K562 (cell line): ENCODE results near the gene SYNE2. TPM values are rescaled to one million over a fixed set of nuclear protein-coding genes. Genes with fewer than 3 reads are reported as not detected.

Experiments
- ATAC-seq: fragments of 200-7000 bp; cut with Tn5 transposase; 3 replicates; pipeline ENCODE4 v1.9.1; 2020; ENCODE audit warnings: moderate library complexity
- BruUV-seq: library from RNA; stranded (reverse); fragments of 400-500 nt; replicated peaks from 2 replicates; lab custom pipeline; 2021; lab: Mats Ljungman, UMichigan
- CTCF ChIA-PET: fragments of 300-600 bp; formaldehyde crosslinking; extraction: SDS; loops from one replicate; lab custom pipeline; 2021; ENCODE audit warnings: low intra/inter-chr PET ratio; lab: Yijun Ruan, JAX
- POLR2A ChIA-PET: fragments of 300-600, 350-650 bp; sonication (Branson Sonifier 250); formaldehyde crosslinking; extraction: SDS; loops from one replicate; lab custom pipeline; 2021; ENCODE audit warnings: antibody characterized with exemption, inconsistent platforms; lab: Yijun Ruan, JAX
- DNase-seq, 4 experiments: peaks; one replicate each; pipeline versions ENCODE4 v3.0.0 to v3.0.0-alpha.2; 2011 to 2018; ENCODE audit warnings: low spot score in 3 of 4, mixed read lengths in 3 of 4; ENCODE audit errors: extremely low read depth in 1 of 4
- FAIRE-seq: peaks from 2 replicates; lab custom pipeline; 2011; peaks lifted over from hg19 to GRCh38; lab: Jason Lieb, UNC
- H2AFZ ChIP-seq: 2 replicates; pipeline ENCODE4 v1.6.0; 2011; ENCODE audit warnings: low read depth, low read length, control low read depth, inconsistent platforms
- H3K27ac ChIP-seq: fragments of 200-600 bp; 3 replicates; pipeline ENCODE4 v1.8.0; 2011; ENCODE audit warnings: low read depth, mild to moderate bottlenecking, control low read depth, inconsistent platforms, low read length, moderate library complexity, mixed read lengths; ENCODE audit errors: extremely low read depth
- H3K27me3 ChIP-seq, 2 experiments: fragments of 300-600 bp in 1 of 2; 2 replicates in 1 of 2; 3 replicates in 1 of 2; pipeline versions ENCODE4 v1.6.0 to v1.8.0; 2011; ENCODE audit warnings: inconsistent platforms in 2 of 2, low read length in 2 of 2, mild to moderate bottlenecking in 1 of 2, mixed read lengths in 1 of 2, moderate library complexity in 1 of 2; ENCODE audit not compliant: control insufficient read depth in 2 of 2, insufficient read depth in 2 of 2
- H3K36me3 ChIP-seq: fragments of 300-600 bp; 3 replicates; pipeline ENCODE4 v1.8.0; 2011; ENCODE audit warnings: mild to moderate bottlenecking, low read length, inconsistent platforms; ENCODE audit not compliant: control insufficient read depth, insufficient read depth
- H3K4me1 ChIP-seq, 2 experiments: fragments of 200-600 bp in 1 of 2; replicated peaks in 1 of 2; 2 replicates in 1 of 2; 3 replicates in 1 of 2; pipeline versions ENCODE4 v1.5.1 to v1.8.0; 2011; ENCODE audit warnings: inconsistent platforms in 2 of 2, low read length in 2 of 2, mild to moderate bottlenecking in 1 of 2, mixed read lengths in 1 of 2, moderate library complexity in 1 of 2; ENCODE audit not compliant: control insufficient read depth in 2 of 2, insufficient read depth in 2 of 2
- H3K4me2 ChIP-seq: 2 replicates; pipeline ENCODE4 v1.6.1; 2011; ENCODE audit warnings: low read length, control low read depth, inconsistent platforms, mixed read lengths; ENCODE audit not compliant: insufficient read depth
- H3K4me3 ChIP-seq: fragments of 200-600 bp; sonication (generic), shearing (Covaris generic); 2 replicates; pipeline ENCODE4 v1.5.1; 2016; ENCODE audit warnings: control low read depth, inconsistent platforms
- H3K79me2 ChIP-seq: fragments of 200-600 bp; 3 replicates; pipeline ENCODE4 v1.8.0; 2011; ENCODE audit warnings: low read length, inconsistent platforms; ENCODE audit not compliant: control insufficient read depth, insufficient read depth
- H3K9ac ChIP-seq, 2 experiments: 2 replicates each; pipeline versions ENCODE4 v1.6.0 to v1.6.1; 2011; ENCODE audit warnings: low read depth in 2 of 2, low read length in 2 of 2, control low read depth in 1 of 2, inconsistent platforms in 1 of 2, mild to moderate bottlenecking in 1 of 2, mixed read lengths in 1 of 2; ENCODE audit not compliant: insufficient read depth in 1 of 2
- H3K9me1 ChIP-seq: one replicate; pipeline ENCODE4 v1.6.0; 2011; ENCODE audit warnings: inconsistent platforms, mild to moderate bottlenecking, low read length, moderate library complexity; ENCODE audit not compliant: control insufficient read depth, insufficient read depth
- H3K9me3 ChIP-seq: replicated peaks from 2 replicates; pipeline ENCODE4 v1.5.1; 2011; ENCODE audit warnings: low read depth, low read length, inconsistent platforms; ENCODE audit not compliant: control insufficient read depth, insufficient read depth
- H4K20me1 ChIP-seq: replicated peaks from 2 replicates; pipeline ENCODE4 v1.6.1; 2011; ENCODE audit warnings: low read length, inconsistent platforms, mixed read lengths; ENCODE audit not compliant: control insufficient read depth, insufficient read depth
- GTF2F1 ChIP-seq: IDR thresholded peaks from 2 replicates; pipeline ENCODE4 v1.6.1; 2011; ENCODE audit warnings: low read depth, low read length, improper control_type of control experiment
- IFI16 ChIP-seq: fragments of 250-450 bp; sonication (Bioruptor Pico); IDR thresholded peaks from 2 replicates; pipeline ENCODE4 v2.1.2; 2022; ENCODE audit warnings: mild to moderate bottlenecking, inconsistent platforms
- KDM4B ChIP-seq, 2 experiments: fragments of 450-650 bp in 1 of 2; sonication (generic) in 1 of 2; IDR thresholded peaks; 2 replicates each; pipeline ENCODE4 v1.6.1; 2016 to 2017; ENCODE audit warnings: borderline replicate concordance in 2 of 2, antibody characterized with exemption in 1 of 2, low read depth in 1 of 2, mild to moderate bottlenecking in 1 of 2
- PHB2 ChIP-seq: fragments of 450-650 bp; IDR thresholded peaks from 2 replicates; pipeline ENCODE4 v1.6.1; 2017; ENCODE audit warnings: low read depth
- RAD21 ChIP-seq, 2 experiments: fragments of 250-450 bp in 1 of 2; fragments of 450-650 bp in 1 of 2; sonication (Bioruptor Pico) in 1 of 2; formaldehyde crosslinking in 1 of 2; IDR thresholded peaks in 1 of 2; conservative IDR thresholded peaks in 1 of 2; 2 replicates each; pipeline versions ENCODE4 v1.4.0 to v1.8.0; 2020 to 2022; ENCODE audit warnings: mild to moderate bottlenecking in 2 of 2, moderate library complexity in 1 of 2
- RFX7 ChIP-seq: fragments of 250-450 bp; sonication (Bioruptor Pico); IDR thresholded peaks from 2 replicates; pipeline ENCODE4 v1.5.1; 2021; ENCODE audit warnings: mild to moderate bottlenecking
- RHOXF2B ChIP-seq: fragments of 250-450 bp; sonication (Bioruptor Pico); conservative IDR thresholded peaks from 2 replicates; pipeline ENCODE4 v1.5.1; 2021
- ZNF311 ChIP-seq: fragments of 250-450 bp; sonication (Bioruptor Pico); IDR thresholded peaks from 2 replicates; pipeline ENCODE4 v1.4.0; 2020; ENCODE audit warnings: mild to moderate bottlenecking, moderate library complexity
- WGBS: fragments of 100-300 bp; shearing (Covaris generic); methylation state at CpG from one replicate; pipeline ENCODE4 v1.1.6; 2016; ENCODE audit warnings: low coverage, mixed read lengths; ENCODE audit not compliant: insufficient coverage; ENCODE audit errors: missing lambda C conversion rate; 5-methylcytosine and 5-hydroxymethylcytosine counted together
- in situ Hi-C: fragments of 300-500 bp; cut with MboI; formaldehyde crosslinking; loops from 4 replicates; pipeline ENCODE4 v1.15.0; 2018; ENCODE audit warnings: inconsistent platforms, mixed read lengths
- intact Hi-C: fragments of 100-400 bp; cut with micrococcal nuclease; formaldehyde crosslinking; loops from 2 replicates; pipeline ENCODE4 v1.14.2; 2022
- polyA plus RNA-seq, 8 experiments: library from polyadenylated mRNA; depleted of rRNA in 4 of 8; stranded (reverse) in 5 of 8; unstranded in 3 of 8; fragments of >200 nt; fragmentation: Nextera tagmentation in 2 of 8; fragmentation: Illumina TruSeq in 1 of 8; extraction: Ambion mirVana in 2 of 8; extraction: Trizol in 1 of 8; gene quantifications; 2 replicates each; pipeline versions ENCODE4 v1.2.1 to v1.2.3, GENCODE V29; 2011 to 2014; ENCODE audit warnings: inconsistent platforms in 1 of 8, missing spikeins in 1 of 8
- total RNA-seq, 7 experiments: library from RNA; depleted of rRNA in 6 of 7; stranded (reverse); fragments of >200 nt in 6 of 7; fragmentation: Illumina TruSeq in 2 of 7; extraction: Trizol in 2 of 7; gene quantifications; 2 replicates each; pipeline versions ENCODE4 v1.2.1 to v1.2.3, GENCODE V29; 2011 to 2021; ENCODE audit warnings: low replicate concordance in 1 of 7
- TF ChIP-seq, protein P1 (sequence below): fragments of 450-650 bp; IDR thresholded peaks from 2 replicates; pipeline ENCODE4 v1.6.1; 2016; ENCODE audit warnings: antibody characterized with exemption
- TF ChIP-seq, protein P2 (sequence below), 2 experiments: IDR thresholded peaks; 2 replicates each; pipeline ENCODE4 v1.6.1; 2012; ENCODE audit warnings: improper control_type of control experiment in 2 of 2, low read depth in 2 of 2, low read length in 2 of 2, borderline replicate concordance in 1 of 2
- TF ChIP-seq, protein P3 (sequence below): fragments of 250-450 bp; sonication (Bioruptor Pico); IDR thresholded peaks from 2 replicates; pipeline ENCODE4 v1.4.0; 2020; ENCODE audit warnings: mild to moderate bottlenecking, moderate library complexity
- TF ChIP-seq, protein P4 (sequence below): sonication (generic); formaldehyde crosslinking; IDR thresholded peaks from 2 replicates; pipeline ENCODE4 v1.8.0; 2022; ENCODE audit warnings: mild to moderate bottlenecking, missing genetic modification reagents, borderline replicate concordance

The SYNE2 gene
- total and polyA plus RNA-seq, 9 of the 15 experiments (the other 6 are each of a cell fraction or from before 2014, with no cell fraction given): 0.06 to 0.53 (median 0.11) TPM

DNA sequence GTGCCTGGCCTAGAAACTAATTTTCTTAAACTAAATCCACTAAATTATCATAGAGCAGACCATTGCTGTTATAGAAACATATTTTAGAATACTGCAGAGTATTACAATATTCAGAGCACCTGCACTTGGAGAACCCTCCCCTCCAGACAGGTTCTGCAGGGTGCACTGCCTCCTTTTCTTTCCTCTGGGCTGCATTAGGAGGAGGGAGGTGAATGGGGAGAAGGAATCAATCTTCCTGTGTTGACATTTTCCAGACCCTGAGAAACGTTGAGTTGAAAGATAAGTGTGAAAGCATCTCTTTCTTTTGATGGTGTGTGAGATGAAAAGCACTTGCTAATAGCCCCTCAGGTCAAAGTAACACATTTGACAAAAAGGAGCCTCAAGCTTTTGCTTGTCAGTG lies 7.3 kb downstream of the SYNE2 start (continued):
- TF ChIP-seq RAD21 (CRISPR knock-in tag; conservative IDR thresholded peaks at IDR 0.05 in 1 of 2, IDR thresholded peaks at IDR 0.05 in 1 of 2): no peak
- TF ChIP-seq, protein P1, sequence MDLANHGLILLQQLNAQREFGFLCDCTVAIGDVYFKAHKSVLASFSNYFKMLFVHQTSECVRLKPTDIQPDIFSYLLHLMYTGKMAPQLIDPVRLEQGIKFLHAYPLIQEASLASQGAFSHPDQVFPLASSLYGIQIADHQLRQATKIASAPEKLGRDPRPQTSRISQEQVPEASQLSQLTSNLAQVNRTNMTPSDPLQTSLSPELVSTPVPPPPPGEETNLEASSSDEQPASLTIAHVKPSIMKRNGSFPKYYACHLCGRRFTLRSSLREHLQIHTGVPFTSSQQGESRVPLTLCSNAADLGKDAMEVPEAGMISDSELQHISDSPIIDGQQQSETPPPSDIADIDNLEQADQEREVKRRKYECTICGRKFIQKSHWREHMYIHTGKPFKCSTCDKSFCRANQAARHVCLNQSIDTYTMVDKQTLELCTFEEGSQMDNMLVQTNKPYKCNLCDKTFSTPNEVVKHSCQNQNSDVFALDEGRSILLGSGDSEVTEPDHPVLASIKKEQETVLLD: no peak
- TF ChIP-seq, protein P2, sequence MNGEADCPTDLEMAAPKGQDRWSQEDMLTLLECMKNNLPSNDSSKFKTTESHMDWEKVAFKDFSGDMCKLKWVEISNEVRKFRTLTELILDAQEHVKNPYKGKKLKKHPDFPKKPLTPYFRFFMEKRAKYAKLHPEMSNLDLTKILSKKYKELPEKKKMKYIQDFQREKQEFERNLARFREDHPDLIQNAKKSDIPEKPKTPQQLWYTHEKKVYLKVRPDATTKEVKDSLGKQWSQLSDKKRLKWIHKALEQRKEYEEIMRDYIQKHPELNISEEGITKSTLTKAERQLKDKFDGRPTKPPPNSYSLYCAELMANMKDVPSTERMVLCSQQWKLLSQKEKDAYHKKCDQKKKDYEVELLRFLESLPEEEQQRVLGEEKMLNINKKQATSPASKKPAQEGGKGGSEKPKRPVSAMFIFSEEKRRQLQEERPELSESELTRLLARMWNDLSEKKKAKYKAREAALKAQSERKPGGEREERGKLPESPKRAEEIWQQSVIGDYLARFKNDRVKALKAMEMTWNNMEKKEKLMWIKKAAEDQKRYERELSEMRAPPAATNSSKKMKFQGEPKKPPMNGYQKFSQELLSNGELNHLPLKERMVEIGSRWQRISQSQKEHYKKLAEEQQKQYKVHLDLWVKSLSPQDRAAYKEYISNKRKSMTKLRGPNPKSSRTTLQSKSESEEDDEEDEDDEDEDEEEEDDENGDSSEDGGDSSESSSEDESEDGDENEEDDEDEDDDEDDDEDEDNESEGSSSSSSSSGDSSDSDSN (IDR thresholded peaks at IDR 0.05; ENCODE audit: borderline replicate concordance in 1 of 2, low read depth in 2 of 2, low read length in 2 of 2): no peak
- no peak for TF ChIP-seq PHB2
- no peak for TF ChIP-seq RFX7

DNA sequence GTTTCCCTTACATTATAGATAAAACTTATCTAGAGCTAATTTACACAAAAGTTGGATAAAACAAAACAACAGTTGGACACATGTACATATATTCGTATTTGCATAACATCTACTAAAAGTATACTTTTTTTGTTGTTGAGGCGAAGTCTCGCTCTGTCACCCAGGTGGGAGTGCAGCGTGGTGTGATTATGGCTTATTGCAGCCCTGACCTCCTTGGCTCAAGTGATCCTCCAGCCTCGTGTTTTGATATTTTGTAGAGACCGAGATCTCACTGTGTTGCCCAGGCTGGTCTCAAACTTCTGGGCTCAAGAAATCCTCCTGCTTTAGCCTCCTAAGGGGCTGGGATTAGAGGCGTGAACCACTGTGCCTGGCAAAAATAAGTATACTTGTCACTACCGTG lies 9.4 kb downstream of the SYNE2 start:
- H3K79me2 ChIP-seq: no peaks in the 10 kb centered on the region
- H2AFZ ChIP-seq: no peak overlapping the region
- POLR2A ChIA-PET: no interaction called here
- CTCF ChIA-PET: no interaction called here
- no peak overlapping the region for H3K27ac ChIP-seq
- no TSS peak for BruUV-seq
- ATAC-seq (no peak), DNase-seq (no peak), FAIRE-seq (no peak)
- H3K9me3 ChIP-seq: no peaks in the 10 kb centered on the region
- no peaks in the 10 kb centered on the region for H4K20me1 ChIP-seq
- WGBS: 0% methylated on average over 7 of the region's 8 CpGs
- H3K9ac ChIP-seq: no peak overlapping the region
- no peak overlapping the region for H3K4me3 ChIP-seq
- no peaks in the 10 kb centered on the region for H3K36me3 ChIP-seq
- H3K4me2 ChIP-seq: no peak overlapping the region
- H3K27me3 ChIP-seq: no peaks in the 10 kb centered on the region
- H3K9me1 ChIP-seq: no peaks in the 10 kb centered on the region
- in situ Hi-C loops (no loop called here), intact Hi-C loops (no loop called here)
- no peaks in the 10 kb centered on the region for H3K4me1 ChIP-seq
- TF ChIP-seq ZNF311: no peak
- no peak for TF ChIP-seq IFI16
- no peak for TF ChIP-seq RFX7
- no peak for TF ChIP-seq KDM4B (IDR thresholded peaks at IDR 0.05; ENCODE audit: borderline replicate concordance in 2 of 2, low read depth in 1 of 2)
- TF ChIP-seq RHOXF2B (CRISPR knock-in tag): no peak
- no peak for TF ChIP-seq GTF2F1
- TF ChIP-seq, protein P3, sequence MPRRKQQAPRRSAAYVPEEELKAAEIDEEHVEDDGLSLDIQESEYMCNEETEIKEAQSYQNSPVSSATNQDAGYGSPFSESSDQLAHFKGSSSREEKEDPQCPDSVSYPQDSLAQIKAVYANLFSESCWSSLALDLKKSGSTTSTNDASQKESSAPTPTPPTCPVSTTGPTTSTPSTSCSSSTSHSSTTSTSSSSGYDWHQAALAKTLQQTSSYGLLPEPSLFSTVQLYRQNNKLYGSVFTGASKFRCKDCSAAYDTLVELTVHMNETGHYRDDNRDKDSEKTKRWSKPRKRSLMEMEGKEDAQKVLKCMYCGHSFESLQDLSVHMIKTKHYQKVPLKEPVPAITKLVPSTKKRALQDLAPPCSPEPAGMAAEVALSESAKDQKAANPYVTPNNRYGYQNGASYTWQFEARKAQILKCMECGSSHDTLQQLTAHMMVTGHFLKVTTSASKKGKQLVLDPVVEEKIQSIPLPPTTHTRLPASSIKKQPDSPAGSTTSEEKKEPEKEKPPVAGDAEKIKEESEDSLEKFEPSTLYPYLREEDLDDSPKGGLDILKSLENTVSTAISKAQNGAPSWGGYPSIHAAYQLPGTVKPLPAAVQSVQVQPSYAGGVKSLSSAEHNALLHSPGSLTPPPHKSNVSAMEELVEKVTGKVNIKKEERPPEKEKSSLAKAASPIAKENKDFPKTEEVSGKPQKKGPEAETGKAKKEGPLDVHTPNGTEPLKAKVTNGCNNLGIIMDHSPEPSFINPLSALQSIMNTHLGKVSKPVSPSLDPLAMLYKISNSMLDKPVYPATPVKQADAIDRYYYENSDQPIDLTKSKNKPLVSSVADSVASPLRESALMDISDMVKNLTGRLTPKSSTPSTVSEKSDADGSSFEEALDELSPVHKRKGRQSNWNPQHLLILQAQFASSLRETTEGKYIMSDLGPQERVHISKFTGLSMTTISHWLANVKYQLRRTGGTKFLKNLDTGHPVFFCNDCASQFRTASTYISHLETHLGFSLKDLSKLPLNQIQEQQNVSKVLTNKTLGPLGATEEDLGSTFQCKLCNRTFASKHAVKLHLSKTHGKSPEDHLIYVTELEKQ (CRISPR knock-in tag): no peak
- TF ChIP-seq, protein P4, sequence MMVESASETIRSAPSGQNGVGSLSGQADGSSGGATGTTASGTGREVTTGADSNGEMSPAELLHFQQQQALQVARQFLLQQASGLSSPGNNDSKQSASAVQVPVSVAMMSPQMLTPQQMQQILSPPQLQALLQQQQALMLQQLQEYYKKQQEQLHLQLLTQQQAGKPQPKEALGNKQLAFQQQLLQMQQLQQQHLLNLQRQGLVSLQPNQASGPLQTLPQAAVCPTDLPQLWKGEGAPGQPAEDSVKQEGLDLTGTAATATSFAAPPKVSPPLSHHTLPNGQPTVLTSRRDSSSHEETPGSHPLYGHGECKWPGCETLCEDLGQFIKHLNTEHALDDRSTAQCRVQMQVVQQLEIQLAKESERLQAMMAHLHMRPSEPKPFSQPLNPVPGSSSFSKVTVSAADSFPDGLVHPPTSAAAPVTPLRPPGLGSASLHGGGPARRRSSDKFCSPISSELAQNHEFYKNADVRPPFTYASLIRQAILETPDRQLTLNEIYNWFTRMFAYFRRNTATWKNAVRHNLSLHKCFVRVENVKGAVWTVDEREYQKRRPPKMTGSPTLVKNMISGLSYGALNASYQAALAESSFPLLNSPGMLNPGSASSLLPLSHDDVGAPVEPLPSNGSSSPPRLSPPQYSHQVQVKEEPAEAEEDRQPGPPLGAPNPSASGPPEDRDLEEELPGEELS (CRISPR knock-in tag): no peak
